KMS-11 (cell line): Measurements from ENCODE around the gene UBALD2.

ENCODE experiments used
- H2AFZ ChIP-seq: fragments of 200-600 bp; sonication (generic); 2 replicates; pipeline ENCODE4 v1.6.1; 2016; ENCODE audit warnings: antibody characterized with exemption, mixed run types, low read depth
- H3K27ac ChIP-seq: fragments of 200-600 bp; sonication (generic); 2 replicates; pipeline ENCODE4 v1.6.1; 2016; ENCODE audit warnings: mild to moderate bottlenecking, mixed run types
- H3K27me3 ChIP-seq: fragments of 200-600 bp; sonication (generic); 2 replicates; pipeline ENCODE4 v1.6.1; 2017; ENCODE audit warnings: mild to moderate bottlenecking, low read depth, mixed run types, moderate library complexity; ENCODE audit not compliant: insufficient read depth
- H3K36me3 ChIP-seq: fragments of 200-600 bp; sonication (generic); 2 replicates; pipeline ENCODE4 v1.6.1; 2017; ENCODE audit warnings: mild to moderate bottlenecking, mixed run types; ENCODE audit not compliant: insufficient read depth
- H3K4me1 ChIP-seq: fragments of 200-600 bp; sonication (generic); 2 replicates; pipeline ENCODE4 v1.6.1; 2016; ENCODE audit warnings: mild to moderate bottlenecking, low read depth, mixed run types; ENCODE audit not compliant: poor library complexity, severe bottlenecking
- H3K4me2 ChIP-seq: fragments of 200-600 bp; sonication (generic); 2 replicates; pipeline ENCODE4 v1.7.0; 2016; ENCODE audit warnings: mild to moderate bottlenecking, mixed run types
- H3K4me3 ChIP-seq: fragments of 200-600 bp; sonication (generic); IDR thresholded peaks from 2 replicates; pipeline ENCODE4 v1.6.1; 2017; ENCODE audit warnings: low read depth, low read length, mixed read lengths; ENCODE audit not compliant: insufficient read depth
- H3K79me2 ChIP-seq: fragments of 200-600 bp; sonication (generic); 2 replicates; pipeline ENCODE4 v1.6.1; 2016; ENCODE audit warnings: low read depth, mixed run types; ENCODE audit not compliant: insufficient read depth
- H3K9ac ChIP-seq: fragments of 200-600 bp; sonication (generic); 2 replicates; pipeline ENCODE4 v1.6.1; 2016; ENCODE audit warnings: mild to moderate bottlenecking, mixed run types
- H4K20me1 ChIP-seq: fragments of 200-600 bp; sonication (generic); 2 replicates; pipeline ENCODE4 v1.6.1; 2016; ENCODE audit warnings: mild to moderate bottlenecking, mixed run types; ENCODE audit not compliant: insufficient read depth
- TF ChIP-seq, protein P1 (sequence below): fragments of 200-600 bp; sonication (generic); conservative IDR thresholded peaks from 2 replicates; pipeline ENCODE4 v1.6.1; 2017; ENCODE audit warnings: low read depth, mild to moderate bottlenecking, antibody characterized with exemption, low read length, moderate library complexity, mixed read lengths

Gene UBALD2

GRCh38 chr17:76314392-76315227 lies 49.5 kb downstream of the UBALD2 start:
- TF ChIP-seq, protein P1, sequence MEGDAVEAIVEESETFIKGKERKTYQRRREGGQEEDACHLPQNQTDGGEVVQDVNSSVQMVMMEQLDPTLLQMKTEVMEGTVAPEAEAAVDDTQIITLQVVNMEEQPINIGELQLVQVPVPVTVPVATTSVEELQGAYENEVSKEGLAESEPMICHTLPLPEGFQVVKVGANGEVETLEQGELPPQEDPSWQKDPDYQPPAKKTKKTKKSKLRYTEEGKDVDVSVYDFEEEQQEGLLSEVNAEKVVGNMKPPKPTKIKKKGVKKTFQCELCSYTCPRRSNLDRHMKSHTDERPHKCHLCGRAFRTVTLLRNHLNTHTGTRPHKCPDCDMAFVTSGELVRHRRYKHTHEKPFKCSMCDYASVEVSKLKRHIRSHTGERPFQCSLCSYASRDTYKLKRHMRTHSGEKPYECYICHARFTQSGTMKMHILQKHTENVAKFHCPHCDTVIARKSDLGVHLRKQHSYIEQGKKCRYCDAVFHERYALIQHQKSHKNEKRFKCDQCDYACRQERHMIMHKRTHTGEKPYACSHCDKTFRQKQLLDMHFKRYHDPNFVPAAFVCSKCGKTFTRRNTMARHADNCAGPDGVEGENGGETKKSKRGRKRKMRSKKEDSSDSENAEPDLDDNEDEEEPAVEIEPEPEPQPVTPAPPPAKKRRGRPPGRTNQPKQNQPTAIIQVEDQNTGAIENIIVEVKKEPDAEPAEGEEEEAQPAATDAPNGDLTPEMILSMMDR = no peak

DNA sequence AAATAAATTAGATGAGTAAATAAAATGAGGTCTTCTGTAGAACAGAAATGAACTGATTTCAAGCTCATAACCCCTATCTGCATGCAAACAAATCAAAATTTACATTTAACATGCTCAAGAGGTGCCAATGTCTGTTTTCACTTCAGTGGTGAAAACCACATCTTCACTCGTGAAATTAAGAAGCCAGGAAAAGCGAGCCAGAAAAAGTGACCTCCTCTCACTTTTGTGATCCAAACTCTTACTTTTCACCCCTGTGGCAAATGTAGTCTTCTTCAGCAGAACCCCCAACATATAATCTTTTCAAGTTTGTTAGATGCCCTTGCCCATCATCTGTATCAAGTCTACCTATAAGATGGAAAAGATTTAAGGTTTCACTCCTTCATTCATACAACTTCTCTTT lies 52.4 kb downstream of the UBALD2 start:
- no peak overlapping the region for H3K27ac ChIP-seq
- no peaks in the 10 kb centered on the region for H3K27me3 ChIP-seq
- no peaks in the 10 kb centered on the region for H3K36me3 ChIP-seq
- no peak overlapping the region for H3K4me3 ChIP-seq
- no peaks in the 10 kb centered on the region for H4K20me1 ChIP-seq
- no peaks in the 10 kb centered on the region for H3K4me1 ChIP-seq
- TF ChIP-seq, protein P1 = no peak
- H3K4me2 ChIP-seq = no peak overlapping the region
- H3K9ac ChIP-seq = no peak overlapping the region
- no peak overlapping the region for H2AFZ ChIP-seq
- no peaks in the 10 kb centered on the region for H3K79me2 ChIP-seq

More at GRCh38 chr17:76314392-76315227, 49.5 kb downstream of the UBALD2 start:
- Histone ChIP-seq H4K20me1 (no peaks in the 10 kb centered on the region), H3K4me1 (no peaks in the 10 kb centered on the region), H3K27ac (no peak overlapping the region), H2AFZ (no peak overlapping the region), H3K9ac (no peak overlapping the region), H3K36me3 (no peaks in the 10 kb centered on the region), H3K79me2 (no peaks in the 10 kb centered on the region), H3K4me2 (no peak overlapping the region), H3K4me3 (no peak overlapping the region), H3K27me3 (no peaks in the 10 kb centered on the region)

DNA sequence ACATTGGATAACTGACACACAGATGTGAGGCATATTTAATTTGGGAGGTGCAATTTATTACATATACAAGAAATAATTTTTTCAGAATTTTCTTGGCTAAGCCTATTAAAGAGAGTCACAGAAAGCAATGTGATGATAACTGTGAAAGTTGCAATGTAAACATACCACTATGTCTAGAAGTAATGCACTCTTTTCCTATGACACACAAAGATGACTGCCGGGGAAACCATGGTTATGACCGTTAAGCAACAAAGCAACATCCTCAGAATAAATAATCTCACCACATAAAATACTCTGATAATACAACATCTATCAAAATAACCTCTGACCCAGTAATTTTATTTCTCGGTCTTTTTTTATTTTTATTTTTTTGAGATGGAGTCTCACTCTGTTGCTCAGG lies 53.4 kb downstream of the UBALD2 start:
- Histone ChIP-seq H3K36me3 (no peaks in the 10 kb centered on the region), H3K4me2 (no peak overlapping the region), H2AFZ (no peak overlapping the region), H4K20me1 (no peaks in the 10 kb centered on the region), H3K79me2 (no peaks in the 10 kb centered on the region), H3K4me1 (no peaks in the 10 kb centered on the region), H3K9ac (no peak overlapping the region), H3K4me3 (no peak overlapping the region), H3K27me3 (no peaks in the 10 kb centered on the region), H3K27ac (no peak overlapping the region)
- TF ChIP-seq, protein P1 = no peak
